GM19099 (cell line): ENCODE measurements around the gene GRPEL1.

Experiments
- POLR2A ChIP-seq: IDR thresholded peaks from 3 replicates; pipeline ENCODE4 v1.6.1; 2011; ENCODE audit warnings: low read depth; ENCODE audit not compliant: insufficient read length; ENCODE audit errors: extremely low read depth

GRPEL1 gene

DNA sequence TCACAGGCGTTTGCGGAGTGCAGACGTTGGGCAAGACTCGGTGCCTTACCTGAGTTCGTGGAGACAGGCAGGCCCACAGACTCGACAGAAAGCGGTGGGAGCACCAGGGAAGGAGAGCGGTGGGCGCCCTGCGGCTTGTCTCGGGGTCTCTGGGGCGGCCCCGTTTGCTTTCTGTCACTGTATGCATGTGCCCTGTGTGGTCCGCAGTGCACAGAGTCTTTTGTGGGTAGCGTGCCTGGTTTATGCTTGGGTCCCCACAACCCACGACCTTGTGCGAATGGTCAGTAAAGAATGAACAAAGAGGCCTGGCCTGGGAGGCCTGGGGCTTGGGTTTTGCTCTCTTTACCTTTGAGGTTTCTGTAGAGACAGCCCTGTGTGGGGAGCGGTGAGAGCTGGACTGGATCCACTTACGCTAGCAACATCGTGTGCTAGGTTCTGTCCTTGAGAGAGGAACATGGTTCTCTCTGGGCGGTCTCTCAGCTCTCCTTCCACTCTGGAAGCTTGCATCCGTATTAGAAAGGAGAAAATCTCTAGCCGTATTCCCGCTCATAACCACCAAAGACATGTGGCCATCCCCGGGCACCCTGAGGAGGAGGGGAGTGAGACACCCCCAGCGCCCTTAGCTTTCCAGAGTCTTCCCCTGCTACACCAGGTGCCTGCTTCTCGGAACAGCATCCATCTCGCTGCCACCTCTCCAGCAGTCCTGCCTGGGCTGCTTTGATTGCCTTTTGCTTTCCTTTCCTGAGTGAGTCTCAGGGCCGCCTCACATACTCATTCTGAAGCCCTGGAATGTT is 23.5 kb downstream of the GRPEL1 start:
- no peak for TF ChIP-seq POLR2A

DNA sequence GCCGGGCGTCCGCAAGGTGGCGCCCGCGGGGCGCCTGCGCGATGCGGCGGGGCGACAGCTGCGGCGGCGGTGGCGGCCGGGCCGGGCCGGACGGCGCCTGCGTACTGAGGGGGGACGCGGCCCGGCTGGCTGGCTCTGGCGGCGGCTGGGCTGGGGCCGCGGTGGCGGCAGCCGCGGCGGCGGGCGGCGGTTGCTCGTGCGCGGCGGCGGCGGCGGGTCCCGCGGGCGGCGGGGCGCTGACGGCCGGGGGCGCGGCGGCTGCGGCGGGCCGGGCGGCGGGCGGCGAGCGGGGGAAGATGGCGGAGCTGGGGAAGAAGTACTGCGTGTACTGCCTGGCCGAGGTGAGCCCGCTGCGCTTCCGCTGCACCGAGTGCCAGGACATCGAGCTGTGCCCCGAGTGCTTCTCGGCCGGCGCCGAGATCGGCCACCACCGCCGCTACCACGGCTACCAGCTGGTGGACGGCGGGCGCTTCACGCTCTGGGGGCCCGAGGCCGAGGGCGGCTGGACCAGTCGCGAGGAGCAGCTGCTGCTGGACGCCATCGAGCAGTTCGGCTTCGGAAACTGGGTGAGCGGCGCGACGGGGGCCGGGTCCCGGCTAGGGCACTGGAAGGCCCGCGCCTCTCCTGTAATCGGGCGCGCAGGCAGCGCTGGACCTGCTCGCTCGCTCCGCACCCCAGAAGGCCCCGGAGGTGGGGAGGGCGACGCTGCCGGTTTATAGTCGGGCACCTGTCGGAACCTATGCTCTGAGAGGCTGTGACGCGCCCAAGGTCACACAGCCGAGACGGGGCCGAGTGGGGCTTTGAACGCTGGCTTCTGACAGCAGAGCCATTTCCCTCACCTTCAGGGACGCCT is 24.4 kb downstream of the GRPEL1 start, which contains the start of gene TADA2B:
TADA2B (plus strand) TSS at position 89 of the 853 bp plus-strand sequence; CDS start at position 297, 208 bp downstream.
- peak; percentile 61 for TF ChIP-seq POLR2A

GRCh38 chr4:7042503-7043283 is 25.2 kb downstream of the GRPEL1 start:
- TF ChIP-seq POLR2A, result no peak

- TF ChIP-seq POLR2A, result no peak
These were observed 25.9 kb downstream of the GRPEL1 start for GRCh38 chr4:7041801-7042502.

GRCh38 chr4:7041246-7041645 is 26.6 kb downstream of the GRPEL1 start:
- TF ChIP-seq POLR2A, result no peak

GRCh38 chr4:7040765-7041164 is 27.1 kb downstream of the GRPEL1 start:
- TF ChIP-seq POLR2A, result no peak

- no peak for TF ChIP-seq POLR2A
These were observed 30.4 kb downstream of the GRPEL1 start for GRCh38 chr4:7037425-7037824.

DNA sequence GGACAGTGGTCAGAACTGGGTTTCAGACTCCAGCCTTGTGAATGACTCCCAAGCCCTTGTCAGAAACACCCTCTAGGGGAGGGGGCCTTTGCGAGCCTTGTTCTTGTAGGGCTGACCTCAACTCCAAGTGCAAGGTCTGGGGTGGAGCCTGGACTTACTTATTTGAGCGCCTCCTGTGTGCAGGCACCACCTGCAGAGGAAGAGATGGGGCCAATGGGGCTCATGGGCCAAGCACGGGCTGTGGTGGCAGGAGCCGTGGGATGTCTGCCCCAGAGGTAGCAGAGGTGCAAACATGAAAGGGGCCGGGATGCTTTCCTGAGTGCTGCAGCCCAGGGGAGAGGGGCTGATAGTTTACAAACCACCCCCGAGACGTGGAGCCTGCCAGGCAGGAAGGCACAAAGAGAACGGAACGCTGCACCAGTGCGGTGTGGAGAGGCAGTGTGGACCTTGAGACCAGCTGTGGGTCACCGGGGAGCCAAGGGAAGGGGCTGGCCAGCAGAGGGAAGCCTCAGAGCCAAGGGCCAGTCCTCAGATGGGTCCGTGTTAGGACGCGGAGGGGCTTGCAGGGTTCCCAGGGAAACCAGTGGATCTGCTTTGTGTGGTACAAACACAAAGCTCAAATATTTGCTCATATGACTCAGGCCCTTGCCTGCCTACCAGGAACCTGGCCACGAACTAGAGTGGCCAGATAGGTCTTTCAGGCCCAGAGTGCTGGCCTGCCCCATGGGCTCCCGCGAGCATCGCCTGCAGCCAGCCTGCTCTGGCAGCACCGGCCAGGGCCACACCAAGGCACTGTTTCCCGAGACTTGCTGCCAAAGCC is 33.4 kb downstream of the GRPEL1 start:
- TF ChIP-seq POLR2A, result no peak

DNA sequence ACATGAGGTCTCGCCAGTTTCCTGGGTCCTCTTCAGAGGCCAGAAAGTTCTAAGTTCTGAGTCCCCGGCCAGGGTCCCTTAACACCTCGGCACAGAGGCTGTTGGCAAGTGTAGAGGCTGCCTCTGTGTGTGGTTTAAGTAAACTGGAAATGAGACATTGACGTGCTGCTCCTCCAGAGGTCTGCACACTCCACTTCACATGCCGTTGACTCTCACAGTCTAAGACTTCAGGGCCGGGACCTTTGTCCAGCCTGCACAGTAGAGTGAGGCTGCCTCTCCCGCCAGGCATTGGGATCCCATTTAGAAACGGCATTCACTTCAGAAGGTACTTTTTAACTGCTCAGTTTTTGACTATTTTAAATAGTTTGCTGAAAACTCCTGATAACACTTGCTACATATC is 35.3 kb downstream of the GRPEL1 start:
- no peak for TF ChIP-seq POLR2A

DNA sequence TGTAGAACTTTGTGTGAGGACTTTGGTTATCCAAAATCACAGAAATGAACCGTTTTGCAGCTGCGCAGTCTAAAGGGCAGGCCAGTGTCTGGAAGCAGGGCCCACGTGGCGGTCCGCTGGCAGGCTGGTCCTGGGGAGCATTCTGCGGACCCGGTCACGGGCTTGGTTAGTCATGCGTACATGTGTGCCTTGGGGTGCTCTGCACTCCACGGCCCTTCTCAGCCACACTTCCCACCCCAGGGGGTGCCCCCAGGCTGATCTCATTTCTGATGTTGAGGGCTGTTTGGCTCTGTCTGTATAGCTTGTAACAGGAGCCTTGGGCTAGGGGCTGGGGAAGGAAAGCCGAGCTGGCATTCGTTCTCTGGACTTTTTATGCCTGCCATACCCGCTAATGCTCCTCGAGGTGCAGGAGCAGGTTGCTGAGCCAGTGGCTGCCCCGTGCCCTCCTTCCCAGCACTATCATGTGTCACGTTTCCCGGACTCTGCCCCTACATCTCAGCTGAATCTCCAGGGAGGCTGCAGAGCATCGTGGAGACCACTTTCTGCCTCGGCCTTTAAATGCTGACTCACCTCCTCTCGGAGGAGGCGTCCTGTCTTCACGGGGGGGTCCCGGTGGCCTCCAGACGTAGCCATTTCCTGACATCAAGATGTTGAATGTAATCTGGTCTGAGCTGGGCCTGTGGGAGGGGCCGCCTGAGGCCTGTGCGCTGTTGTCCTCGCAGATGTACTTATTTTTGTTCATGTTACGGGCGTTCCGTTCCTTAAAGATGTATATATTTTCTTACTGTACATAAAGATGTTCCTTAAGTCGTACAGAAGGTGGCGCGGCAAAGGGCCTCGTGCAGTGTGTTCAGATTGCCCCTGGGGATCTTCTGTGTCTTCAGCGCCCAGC is 36.1 kb downstream of the GRPEL1 start:
- no peak for TF ChIP-seq POLR2A

- TF ChIP-seq POLR2A, result no peak
These were observed 37.0 kb downstream of the GRPEL1 start for GRCh38 chr4:7030856-7031255.

GRCh38 chr4:7029921-7030320 is 37.9 kb downstream of the GRPEL1 start:
- TF ChIP-seq POLR2A, result no peak

GRCh38 chr4:7029212-7029611 is 38.7 kb downstream of the GRPEL1 start:
- TF ChIP-seq POLR2A, result no peak

- no peak for TF ChIP-seq POLR2A
These were observed 40.0 kb downstream of the GRPEL1 start for GRCh38 chr4:7027913-7028312.
